Stimulated activated naive CD4-positive, alpha-beta T cell treated with Interleukin-2 at 50 U/mL for 16 hours (primary cell): ENCODE results near the gene EPB42.
A peak's percentile ranks its signal among the peaks of the same experiment; 100 is the strongest.
"Not testable (repeated sequence)": the region's sequence is repeated elsewhere in the genome, so short reads cannot be mapped to it uniquely, and the experiment has no call there.

ENCODE experiments used
- DNase-seq: peaks from one replicate; lab custom pipeline; 2025; lab: John Stamatoyannopoulos, UW

EPB42 gene

DNA sequence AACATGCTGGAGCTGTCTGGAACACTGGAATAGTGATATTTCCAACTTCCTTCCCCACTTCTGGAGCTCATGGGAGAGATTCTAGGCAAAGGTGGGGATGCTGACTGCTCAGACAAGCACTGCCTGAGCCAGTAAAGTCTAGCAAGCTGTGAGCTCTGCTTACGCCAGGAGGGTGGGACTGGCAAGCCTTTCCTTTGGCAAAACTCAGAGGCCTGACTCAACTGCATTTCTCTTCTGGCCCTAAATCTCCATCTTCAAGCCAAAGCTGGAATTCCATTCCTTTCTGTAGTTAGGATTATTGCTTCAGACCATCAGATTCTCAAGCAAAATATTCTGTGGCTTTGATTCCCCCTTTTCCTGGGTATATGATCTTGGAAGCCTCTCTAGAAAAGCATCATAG lies 20.3 kb upstream of the EPB42 start:
- no peak for DNase-seq

DNA sequence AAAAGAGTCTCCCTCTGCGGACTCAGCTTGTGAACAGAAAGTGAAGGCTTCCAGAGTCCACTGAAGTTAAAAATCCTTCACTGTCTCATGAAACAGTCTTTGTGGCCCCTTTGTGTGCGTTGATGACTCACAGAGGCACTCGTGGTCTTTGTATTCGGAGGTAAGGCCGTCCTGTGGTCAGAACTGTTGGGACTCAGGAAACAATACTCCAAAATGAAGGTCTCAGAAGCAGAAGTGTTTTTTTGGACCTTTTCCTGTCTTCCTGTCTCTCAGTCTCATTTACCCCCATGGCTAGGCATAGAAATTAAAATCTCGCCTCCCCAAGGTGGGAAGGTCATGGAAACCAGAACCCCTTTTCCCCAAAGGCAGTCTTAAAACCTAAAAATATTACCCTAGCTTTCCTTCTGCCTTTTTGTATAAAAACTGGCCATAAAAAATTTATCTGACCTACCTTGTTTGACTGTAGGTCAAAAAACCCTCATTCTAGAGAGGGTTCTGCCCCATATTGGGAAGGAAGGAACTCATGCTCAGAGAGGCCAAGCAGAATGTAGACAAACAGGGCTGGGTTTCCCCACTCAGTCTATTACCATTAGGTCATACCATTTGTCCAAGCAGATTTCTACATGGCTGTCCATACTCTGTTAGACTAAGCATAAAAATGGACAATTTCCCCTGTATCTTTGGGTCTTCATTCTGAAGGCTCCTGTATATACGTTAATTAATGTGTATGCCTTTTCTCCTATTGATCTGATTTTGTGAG lies 19.1 kb upstream of the EPB42 start:
- no peak for DNase-seq

DNA sequence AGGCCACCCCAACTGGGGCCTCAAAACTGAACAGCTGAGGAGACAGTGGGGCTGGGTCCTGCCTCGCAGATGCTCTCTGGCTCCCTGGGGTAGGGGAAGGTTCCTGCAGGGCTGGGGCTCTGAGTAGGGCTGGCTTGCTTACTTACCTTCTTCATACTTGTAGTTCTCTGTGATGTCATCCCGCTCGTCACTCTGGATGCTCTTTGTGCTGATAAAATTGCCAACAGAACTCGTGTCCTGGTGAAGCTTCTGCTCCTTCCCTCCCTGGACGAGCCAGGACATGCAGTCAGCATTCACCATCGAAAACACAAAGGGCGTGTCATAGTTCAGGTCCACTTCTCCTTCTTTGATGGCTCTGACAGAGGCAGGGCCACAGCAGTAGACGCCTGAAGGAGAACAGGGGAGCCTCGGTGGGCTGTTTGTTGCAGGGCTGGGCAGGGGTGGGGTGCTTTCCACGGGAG lies 17.9 kb upstream of the EPB42 start:
- DNase-seq = no peak

DNA sequence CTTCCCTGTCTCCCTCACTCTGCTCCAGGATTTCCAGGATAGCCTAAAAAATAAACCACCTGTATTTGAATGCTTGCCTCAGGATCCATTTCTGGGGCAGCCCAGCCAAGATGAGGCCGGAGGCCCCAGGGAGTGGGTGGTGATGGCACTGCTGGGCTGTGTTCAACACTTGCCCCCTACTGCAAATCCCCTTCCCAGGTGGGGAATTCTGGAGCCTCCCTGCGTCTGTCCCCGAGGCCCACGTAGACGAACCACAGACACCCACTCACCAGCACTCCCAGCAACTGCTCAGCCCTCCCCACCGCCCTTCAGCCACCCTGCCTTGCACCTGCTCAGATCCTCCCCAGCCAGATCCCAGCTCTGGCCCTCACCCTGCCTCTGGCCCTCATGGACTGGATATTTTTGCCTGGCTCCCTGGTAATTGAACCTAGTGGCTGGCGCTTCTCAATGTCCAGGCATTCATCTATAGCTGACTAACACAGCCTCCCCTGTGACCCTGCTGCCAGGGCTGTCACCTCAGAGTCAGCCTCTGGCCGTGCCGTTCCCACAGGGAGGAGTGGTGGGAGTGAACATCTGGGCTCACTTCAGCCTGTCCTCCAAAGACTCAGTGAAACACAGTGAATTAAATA lies 17.1 kb upstream of the EPB42 start:
- DNase-seq = no peak

DNA sequence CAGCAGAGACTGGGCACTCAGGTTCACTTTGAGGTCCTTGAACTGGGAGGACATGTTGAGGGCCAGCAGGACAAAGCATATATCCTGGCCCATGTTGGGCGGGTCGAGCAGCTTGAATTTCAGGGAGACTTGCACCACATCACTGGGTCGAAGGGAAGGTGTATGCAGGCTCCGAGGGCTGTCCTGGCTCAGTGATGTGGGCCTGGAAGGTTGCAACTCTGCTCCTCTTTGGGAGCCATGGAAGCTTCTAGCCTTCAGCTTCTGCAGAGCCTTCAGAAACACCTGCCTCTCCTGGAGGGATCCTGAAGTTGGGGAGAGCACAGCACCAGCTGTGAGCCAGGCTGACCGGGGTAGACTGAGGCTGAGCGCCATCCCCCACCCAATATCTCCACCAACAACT lies 14.7 kb upstream of the EPB42 start:
- no peak for DNase-seq

DNA sequence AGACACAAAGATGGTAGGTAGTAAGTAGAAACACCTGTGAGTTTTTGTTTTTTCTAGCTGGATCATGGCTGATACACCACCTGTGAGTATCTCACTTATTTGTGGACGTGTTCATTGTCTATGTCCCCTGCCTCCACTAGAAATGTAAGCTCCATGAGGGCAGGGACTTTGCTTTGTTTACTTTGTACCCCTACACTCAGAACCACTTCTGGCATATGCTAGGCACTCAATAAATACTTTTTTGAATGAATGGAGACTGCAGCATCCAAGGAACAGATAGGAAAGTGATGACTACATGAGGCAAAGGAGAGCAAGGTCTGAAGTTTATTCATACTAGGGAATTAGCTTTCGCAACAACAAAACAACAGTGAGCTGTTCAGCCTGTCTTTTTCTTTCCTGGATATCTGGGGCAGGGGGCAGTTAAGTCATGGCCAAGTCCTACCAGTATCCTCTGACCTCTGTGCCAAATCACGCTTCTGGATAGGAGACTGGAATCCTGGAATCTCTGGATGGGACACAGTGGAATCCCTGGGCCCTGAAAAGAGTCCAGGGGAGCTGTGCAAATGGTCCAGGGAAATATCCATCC lies 11.6 kb upstream of the EPB42 start:
- DNase-seq = no peak

DNA sequence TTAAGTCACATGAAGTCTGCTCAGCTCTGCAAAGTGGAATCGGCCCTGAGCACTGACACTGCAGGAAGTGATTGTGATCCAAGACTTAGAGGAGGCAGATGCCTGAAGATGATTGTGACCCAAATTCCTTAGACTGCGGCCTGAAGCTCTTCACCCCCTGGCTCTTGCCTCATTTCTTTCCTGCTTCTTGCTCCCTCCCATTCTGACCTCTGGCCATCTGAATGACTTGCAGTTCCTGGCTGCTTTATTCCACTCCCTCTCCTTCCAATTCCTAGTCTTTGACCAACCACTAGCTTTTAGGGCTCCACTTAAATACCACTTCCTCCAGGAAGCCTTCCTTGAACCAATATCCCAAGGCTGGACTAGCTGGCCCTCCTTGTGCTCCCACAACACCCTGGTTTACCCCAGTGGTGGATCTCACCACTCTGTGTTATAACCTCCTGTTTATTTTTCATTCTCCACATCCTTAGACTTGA lies 9.9 kb upstream of the EPB42 start:
- DNase-seq = no peak

DNA sequence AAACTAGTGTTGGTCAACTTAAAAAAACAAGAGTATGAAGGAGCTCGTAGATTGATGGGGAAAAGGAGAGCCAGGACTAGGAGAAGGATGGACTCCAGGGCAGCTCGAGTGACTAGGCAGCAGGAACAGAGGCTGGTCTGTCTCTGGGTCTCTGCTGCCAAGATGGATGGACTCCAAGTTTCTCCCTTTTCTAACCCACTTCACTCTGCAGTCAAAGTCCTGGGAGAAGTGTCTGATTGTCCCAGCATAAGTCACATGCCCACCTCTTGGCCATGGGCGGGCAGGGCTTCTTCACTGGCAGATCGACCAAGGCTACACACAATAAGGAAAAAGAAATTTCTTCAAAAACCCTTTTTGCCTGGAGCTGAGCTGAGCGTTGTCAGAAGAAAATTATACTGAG lies 9.2 kb upstream of the EPB42 start:
- no peak for DNase-seq

DNA sequence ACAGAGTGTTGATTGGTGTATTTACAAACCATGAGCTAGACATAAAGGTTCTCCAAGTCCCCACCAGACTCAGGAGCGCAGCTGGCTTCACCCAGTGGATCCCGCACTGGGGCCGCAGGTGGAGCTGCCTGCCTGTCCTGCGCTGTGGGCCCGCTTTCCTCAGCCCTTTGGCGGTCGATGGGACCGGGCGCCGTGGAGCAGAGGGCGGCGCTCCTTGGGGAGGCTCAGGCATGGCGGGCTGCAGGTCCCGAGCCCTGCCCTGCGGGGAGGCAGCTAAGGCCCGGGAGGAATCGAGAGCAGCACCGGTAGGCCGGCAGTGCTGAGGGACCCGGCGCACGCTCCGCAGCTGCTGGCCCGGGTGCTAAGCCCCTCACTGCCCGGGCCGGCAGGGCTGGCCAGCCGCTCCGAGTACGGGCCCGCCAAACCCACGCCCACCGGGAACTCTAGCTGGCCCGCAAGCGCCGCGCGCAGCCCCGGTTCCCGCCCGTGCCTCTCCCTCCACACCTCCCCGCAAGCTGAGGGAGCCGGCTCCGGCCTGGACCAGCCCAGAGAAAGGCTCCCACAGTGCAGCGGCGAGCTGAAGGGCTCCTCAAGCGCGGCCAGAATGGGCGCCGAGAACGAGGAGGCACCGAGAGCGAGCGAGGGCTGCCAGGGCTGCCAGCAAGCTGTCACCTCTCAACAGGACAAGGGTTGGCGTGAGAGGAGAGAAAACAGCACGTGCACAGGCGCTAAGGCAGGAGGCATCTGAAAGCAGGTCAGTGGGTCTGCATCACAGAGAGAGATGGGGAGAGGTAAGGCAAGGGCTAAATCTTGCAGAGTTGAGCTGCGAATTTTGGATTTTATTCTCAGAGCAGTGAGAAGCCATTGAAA lies 5.9 kb upstream of the EPB42 start:
- no peak for DNase-seq

DNA sequence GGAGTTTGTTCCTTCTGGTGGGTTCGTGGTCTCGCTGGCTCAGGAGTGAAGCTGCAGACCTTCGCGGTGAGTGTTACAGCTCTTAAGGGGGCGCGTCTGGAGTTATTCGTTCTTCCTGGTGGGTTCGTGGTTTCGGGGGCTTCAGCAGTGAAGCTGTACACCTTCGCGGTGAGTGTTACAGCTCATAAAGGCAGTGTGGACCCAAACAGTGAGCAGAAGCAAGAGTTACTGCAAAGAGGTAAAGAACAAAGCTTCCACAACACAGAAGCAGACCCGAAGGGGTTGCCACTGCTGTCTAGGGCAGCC lies 5.1 kb upstream of the EPB42 start:
- not testable (repeated sequence) for DNase-seq

DNA sequence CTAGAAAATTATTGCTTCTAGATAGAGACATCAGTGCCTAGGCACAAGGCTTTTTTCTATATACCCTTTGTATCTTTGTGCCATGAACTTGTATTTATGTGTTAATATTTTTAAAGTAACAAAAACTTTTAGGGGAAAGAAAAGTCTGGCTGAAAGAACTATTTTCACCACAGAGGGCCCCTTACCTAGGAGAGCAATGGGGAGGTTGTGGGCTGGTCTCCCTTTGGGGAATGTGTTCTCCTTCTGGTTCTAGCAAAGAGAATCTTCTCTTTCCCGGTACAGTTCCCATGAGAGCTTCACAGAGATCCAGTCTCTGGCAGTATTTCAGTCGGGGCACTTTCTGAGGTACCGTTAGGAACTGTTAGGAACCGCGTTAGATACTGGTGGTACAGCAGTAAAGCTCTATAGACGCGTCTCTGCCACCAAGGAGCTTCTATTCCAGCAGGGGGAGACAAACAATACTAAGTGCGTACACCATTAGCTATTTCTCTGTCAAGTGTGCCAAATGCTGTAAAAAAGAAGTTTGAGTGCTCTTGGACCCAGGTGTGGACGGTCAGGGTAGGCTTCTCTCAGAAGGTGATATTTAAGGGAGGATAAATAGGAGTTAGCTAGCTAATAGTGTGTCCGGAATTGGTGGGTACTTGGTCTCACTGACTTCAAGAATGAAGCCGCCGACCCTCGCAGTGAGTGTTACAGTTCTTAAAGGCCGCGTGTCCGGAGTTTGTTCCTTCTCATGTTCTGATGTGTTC lies 4.6 kb upstream of the EPB42 start:
- DNase-seq = peak; percentile 23

DNA sequence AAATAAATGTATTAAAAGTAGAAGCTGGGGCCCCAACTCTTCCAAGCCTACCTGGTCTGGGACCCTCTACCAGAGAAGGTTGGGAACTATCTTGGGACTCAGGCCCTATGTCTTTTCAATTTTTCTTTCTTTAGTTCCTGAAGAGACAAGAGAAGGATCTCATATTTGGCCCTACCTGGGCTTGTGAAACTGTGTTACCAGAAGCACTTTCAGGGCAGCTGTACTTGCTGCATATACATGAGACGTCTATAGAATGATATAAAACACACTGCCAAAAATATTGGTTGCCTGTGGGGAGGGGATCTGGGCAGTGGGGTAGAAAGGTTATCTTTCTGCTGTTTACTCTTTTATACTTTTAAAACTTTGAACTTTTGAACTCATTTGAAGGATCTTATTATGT lies 604 bp upstream of the EPB42 start:
- no peak for DNase-seq

DNA sequence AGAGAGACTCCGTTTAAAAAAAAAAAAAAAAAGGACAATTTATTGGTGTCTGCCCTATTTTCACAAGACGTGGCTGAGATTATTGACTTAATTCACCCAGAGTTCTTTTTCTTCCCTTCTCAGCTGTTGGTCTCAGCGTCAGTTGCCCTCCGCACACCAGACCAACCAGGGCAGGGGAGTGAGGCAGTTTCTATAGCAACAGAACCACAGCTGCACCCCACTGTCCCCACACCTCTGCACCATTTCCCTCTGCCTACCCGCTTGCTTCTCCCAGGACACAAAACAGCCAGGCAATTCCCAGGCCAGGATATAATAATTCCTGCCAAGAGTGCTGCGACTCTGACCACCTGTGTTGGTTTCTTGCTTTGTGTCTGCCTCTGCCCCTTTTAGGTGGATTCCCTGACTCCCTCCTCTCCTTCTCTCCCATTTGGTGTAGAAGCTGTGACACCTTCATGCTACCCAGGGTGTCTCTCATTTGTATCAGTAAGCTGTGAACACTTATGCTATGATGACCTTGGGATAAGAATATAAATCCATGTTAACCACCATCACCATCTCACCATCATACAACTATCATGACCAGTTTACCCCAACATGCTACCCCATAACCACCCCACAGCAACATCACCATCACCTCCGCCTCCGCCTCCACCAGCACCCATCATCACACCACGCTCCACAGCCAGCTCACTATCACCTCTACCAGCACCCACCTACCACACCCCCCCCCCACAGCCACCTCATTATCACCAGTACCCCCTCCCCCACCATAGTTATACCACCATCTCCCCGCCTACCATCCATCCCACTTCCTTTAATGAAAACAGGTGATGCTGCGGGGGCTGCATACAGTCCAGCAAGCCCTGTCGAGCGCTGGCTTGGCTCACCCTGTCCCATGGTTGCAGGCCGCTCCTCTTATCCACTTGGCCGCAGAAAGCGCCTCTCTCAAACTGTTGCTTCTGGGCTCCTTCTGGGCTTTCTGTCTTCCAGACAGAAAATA lies 589 bp downstream of the EPB42 start:
- no peak for DNase-seq

DNA sequence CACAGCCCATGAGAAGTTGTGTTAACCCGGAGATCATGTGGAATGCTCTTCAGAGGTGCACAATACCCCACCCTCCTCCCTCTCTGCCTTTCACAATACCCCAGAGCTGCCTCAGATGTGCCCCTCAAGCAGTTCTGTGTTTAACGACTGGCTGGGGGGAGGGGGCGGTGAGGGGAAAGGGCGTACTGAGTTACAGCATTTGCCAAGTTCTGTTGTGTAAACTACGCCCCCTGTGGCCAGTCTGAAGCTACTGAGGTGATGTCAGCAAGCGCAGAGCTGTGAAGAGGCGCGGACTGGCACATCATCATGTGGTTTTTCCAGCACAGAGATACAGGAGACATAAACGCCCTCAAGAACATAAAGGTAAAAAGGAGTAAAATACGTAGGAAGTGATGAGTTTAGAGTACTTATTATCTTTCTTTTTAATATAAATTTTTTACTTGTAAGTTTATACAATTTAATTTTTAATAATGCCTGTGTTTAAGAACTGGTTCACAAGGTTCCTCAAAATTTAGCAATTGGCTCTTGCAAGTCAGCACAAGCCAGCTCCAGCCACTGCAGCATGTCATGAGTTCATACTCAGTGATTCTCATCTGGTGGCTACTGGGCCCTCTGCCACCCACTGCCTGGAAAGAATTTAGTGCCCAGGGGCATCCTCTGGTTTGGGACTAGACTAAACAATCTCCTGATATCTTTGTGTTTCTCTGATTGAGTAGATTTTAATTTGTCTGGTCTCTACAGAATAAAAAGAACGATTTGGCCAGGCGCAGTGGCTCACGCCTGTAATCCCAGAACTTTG lies 1.7 kb downstream of the EPB42 start:
- DNase-seq = no peak

DNA sequence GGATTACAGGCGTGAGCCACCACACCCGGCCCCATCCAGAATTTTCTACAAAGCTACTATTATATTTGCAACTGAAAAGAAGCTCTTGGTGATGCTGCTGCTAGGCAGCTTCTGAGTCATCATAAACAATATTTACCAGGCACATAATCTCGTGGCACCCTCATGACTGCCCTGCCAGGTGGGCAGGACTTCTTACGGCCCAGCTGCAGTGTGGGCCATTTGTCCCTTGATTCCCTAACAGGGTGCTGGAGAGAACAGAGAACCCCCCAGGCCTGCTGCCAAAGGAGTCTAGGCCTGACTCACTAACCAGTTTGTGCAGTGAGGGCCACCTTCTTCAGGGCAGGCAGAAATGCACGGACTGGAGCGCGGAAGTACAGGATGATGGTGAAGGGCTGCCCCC lies 4.9 kb downstream of the EPB42 start:
- DNase-seq = no peak

DNA sequence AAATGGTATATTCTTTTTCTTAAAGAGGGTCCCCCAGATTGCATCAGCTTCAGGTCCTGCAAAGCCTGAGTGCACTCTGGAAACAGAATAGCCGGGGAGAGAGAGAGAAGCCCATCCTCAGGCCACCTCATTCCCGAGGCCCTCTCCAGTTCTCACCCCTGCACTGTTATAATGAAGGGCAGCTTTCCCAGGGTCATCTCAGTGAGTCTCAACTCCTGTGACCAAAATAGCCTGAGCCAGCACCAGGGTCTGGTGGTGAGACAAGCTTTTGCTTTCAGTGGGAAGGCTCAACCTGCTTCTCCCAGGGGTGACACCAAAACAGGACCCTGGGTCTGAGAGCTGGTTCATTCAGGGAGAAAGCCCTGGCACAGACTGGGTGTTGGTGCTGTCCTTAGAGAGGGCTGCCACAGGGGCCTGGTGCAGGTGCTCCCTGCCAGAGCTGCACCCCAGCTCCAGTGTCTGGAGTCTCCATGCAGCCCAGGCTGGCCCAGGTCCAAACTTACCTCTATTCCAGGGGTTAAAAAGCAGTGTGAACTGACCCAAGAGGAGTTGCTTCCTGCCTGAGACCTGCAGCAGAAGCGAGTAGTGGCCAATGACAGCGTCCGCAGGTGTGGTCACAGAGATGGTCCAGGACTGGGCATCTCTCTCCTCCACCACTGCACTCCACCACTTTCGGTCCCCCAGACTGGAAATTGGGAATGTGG lies 6.1 kb downstream of the EPB42 start:
- DNase-seq = no peak

DNA sequence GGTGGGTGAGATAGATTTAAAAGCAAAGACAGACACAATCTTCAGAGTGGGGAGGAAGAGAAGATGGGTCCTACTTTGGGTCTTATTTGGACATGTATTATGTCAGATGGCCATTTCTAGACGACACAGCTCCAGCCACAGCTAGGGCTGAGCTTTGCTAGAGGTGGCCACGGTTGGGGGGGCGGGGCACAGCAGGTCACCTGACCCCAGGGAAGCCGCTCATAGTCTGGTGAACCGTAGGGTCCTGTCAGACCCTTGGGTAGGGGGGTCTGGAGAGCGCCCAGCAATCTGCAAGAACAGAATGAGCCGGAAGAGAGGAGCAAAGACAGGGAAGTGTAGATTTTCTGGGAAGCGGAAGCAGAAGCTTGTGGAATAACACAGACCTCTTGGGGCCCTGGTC lies 6.6 kb downstream of the EPB42 start:
- DNase-seq = no peak

DNA sequence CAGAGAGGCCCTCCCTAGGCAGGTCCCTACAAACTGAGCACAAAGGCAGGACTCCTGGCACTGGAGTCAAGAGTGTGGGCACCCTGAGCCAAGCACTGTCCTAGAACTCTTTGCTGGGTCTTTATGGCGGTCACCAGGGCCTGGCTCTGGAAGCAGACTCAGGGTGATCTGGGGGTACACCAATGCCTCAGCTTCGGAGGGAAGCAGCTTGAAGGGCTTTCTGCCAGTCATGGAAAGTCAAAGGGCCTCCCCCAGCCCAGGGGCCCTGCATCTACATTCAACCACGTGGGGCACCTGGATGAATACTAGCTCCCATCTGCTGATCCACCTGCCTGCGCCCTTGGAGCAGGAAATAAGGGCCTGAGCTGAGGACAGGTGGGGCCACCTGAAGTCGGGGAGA lies 7.4 kb downstream of the EPB42 start:
- DNase-seq = no peak

DNA sequence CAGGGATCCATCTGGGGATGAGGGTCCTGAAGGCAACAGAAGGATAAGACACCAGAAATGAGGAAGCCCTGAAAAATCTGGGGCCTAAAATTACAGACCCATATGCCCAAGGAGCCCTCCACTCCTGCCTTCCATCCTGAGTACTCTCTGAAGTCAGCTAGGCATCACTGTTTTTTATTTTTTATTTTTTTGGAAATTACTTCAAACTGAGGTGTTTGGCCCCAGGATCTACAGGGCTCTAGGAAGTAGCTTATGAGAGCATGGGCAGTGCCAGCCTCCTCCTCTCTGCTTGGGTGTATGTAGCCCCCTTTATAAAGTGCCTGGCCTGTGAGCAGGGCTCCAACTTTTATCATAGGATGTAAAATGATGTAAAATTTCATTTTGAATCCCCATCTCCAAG lies 7.9 kb downstream of the EPB42 start:
- DNase-seq = no peak
